H1 (cell line): ENCODE measurements around the gene ERI3. TPM values are rescaled to one million over a fixed set of nuclear protein-coding genes. Genes with fewer than 3 reads are reported as not detected.

Source experiments
- polyA plus RNA-seq, 7 experiments: library from polyadenylated mRNA; depleted of rRNA in 3 of 7; stranded (reverse) in 5 of 7; unstranded in 2 of 7; fragments of >200 nt in 5 of 7; fragments of 200-250 nt in 2 of 7; gene quantifications; 1 replicate in 5 of 7; 2 replicates in 1 of 7; 4 replicates in 1 of 7; pipeline versions ENCODE4 v1.2.1 to v1.2.3, GENCODE V29; 2011 to 2013; ENCODE audit warnings: missing spikeins in 2 of 7, mixed read lengths in 2 of 7
- total RNA-seq: library from RNA; stranded (reverse); fragmentation: NEBNext Ultra II Directional; extraction: Animal tissue kit (Norgen Biotek cat#: 25700); gene quantifications from 2 replicates; pipeline ENCODE4 v1.2.1, GENCODE V29; 2021
- TF ChIP-seq, protein P1 (sequence below): fragments of 300-600 bp; sonication (generic); IDR thresholded peaks from 2 replicates; pipeline ENCODE4 v1.7.1; 2012; ENCODE audit warnings: low read length, moderate library complexity, mild to moderate bottlenecking, inconsistent platforms; ENCODE audit not compliant: insufficient replicate concordance

Gene ERI3
- total and polyA plus RNA-seq, 2 of the 8 experiments (the other 6 are each of a cell fraction or from before 2014, with no cell fraction given), result 81.1 to 199 TPM

DNA sequence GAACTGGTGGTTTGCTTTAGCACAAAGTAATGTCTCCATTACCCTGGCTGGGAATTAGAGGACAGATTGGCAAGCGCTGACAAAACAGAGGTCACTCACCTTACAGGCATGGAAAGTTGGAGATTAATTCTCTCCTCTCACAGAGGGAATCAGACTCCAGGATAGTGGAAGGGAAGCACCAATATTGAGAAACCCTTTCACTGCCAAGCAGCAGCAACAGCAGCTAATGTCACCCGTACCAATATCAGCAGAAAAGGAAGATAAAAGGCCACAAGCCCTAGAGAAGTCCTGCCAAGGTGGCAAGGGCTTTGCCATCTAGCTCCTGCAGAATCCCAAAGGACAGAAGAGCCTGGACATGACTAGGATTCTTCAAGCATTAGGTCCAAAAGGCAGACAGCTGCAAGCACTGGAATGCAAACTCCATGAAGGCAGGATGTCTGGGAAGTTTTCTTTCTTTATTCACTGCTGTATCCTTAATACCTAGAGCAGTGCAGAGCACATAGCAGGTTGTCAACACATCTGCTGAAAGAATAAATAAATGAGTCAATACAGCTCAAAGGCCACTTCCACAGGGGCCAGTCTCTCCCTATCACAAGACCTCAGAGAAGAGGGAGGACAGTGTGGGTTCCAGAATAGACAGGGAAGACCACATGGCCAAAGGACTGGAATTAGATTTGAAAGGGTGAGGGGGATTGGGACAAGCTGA is 57.2 kb downstream of the ERI3 start (continued):
- TF ChIP-seq, protein P1, sequence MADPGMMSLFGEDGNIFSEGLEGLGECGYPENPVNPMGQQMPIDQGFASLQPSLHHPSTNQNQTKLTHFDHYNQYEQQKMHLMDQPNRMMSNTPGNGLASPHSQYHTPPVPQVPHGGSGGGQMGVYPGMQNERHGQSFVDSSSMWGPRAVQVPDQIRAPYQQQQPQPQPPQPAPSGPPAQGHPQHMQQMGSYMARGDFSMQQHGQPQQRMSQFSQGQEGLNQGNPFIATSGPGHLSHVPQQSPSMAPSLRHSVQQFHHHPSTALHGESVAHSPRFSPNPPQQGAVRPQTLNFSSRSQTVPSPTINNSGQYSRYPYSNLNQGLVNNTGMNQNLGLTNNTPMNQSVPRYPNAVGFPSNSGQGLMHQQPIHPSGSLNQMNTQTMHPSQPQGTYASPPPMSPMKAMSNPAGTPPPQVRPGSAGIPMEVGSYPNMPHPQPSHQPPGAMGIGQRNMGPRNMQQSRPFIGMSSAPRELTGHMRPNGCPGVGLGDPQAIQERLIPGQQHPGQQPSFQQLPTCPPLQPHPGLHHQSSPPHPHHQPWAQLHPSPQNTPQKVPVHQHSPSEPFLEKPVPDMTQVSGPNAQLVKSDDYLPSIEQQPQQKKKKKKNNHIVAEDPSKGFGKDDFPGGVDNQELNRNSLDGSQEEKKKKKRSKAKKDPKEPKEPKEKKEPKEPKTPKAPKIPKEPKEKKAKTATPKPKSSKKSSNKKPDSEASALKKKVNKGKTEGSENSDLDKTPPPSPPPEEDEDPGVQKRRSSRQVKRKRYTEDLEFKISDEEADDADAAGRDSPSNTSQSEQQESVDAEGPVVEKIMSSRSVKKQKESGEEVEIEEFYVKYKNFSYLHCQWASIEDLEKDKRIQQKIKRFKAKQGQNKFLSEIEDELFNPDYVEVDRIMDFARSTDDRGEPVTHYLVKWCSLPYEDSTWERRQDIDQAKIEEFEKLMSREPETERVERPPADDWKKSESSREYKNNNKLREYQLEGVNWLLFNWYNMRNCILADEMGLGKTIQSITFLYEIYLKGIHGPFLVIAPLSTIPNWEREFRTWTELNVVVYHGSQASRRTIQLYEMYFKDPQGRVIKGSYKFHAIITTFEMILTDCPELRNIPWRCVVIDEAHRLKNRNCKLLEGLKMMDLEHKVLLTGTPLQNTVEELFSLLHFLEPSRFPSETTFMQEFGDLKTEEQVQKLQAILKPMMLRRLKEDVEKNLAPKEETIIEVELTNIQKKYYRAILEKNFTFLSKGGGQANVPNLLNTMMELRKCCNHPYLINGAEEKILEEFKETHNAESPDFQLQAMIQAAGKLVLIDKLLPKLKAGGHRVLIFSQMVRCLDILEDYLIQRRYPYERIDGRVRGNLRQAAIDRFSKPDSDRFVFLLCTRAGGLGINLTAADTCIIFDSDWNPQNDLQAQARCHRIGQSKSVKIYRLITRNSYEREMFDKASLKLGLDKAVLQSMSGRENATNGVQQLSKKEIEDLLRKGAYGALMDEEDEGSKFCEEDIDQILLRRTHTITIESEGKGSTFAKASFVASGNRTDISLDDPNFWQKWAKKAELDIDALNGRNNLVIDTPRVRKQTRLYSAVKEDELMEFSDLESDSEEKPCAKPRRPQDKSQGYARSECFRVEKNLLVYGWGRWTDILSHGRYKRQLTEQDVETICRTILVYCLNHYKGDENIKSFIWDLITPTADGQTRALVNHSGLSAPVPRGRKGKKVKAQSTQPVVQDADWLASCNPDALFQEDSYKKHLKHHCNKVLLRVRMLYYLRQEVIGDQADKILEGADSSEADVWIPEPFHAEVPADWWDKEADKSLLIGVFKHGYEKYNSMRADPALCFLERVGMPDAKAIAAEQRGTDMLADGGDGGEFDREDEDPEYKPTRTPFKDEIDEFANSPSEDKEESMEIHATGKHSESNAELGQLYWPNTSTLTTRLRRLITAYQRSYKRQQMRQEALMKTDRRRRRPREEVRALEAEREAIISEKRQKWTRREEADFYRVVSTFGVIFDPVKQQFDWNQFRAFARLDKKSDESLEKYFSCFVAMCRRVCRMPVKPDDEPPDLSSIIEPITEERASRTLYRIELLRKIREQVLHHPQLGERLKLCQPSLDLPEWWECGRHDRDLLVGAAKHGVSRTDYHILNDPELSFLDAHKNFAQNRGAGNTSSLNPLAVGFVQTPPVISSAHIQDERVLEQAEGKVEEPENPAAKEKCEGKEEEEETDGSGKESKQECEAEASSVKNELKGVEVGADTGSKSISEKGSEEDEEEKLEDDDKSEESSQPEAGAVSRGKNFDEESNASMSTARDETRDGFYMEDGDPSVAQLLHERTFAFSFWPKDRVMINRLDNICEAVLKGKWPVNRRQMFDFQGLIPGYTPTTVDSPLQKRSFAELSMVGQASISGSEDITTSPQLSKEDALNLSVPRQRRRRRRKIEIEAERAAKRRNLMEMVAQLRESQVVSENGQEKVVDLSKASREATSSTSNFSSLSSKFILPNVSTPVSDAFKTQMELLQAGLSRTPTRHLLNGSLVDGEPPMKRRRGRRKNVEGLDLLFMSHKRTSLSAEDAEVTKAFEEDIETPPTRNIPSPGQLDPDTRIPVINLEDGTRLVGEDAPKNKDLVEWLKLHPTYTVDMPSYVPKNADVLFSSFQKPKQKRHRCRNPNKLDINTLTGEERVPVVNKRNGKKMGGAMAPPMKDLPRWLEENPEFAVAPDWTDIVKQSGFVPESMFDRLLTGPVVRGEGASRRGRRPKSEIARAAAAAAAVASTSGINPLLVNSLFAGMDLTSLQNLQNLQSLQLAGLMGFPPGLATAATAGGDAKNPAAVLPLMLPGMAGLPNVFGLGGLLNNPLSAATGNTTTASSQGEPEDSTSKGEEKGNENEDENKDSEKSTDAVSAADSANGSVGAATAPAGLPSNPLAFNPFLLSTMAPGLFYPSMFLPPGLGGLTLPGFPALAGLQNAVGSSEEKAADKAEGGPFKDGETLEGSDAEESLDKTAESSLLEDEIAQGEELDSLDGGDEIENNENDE, result no peak
